Occipital lobe (tissue), 2 donors: ENCODE results near the gene PITPNC1. TPM values are rescaled to one million over a fixed set of nuclear protein-coding genes. Genes with fewer than 3 reads are reported as not detected.
"Not testable (repeated sequence)": the region's sequence is repeated elsewhere in the genome, so short reads cannot be mapped to it uniquely, and the experiment has no call there.

Source experiments
- DNase-seq: peaks from one replicate; lab custom pipeline; 2025; lab: John Stamatoyannopoulos, UW
- total RNA-seq: library from RNA; depleted of rRNA; stranded (reverse); fragments of >200 nt; gene quantifications from one replicate; pipeline ENCODE4 v1.2.3, GENCODE V29; 2014

PITPNC1 gene
- total RNA-seq, 1 donor from 2014 or later: 60.8 TPM

DNA sequence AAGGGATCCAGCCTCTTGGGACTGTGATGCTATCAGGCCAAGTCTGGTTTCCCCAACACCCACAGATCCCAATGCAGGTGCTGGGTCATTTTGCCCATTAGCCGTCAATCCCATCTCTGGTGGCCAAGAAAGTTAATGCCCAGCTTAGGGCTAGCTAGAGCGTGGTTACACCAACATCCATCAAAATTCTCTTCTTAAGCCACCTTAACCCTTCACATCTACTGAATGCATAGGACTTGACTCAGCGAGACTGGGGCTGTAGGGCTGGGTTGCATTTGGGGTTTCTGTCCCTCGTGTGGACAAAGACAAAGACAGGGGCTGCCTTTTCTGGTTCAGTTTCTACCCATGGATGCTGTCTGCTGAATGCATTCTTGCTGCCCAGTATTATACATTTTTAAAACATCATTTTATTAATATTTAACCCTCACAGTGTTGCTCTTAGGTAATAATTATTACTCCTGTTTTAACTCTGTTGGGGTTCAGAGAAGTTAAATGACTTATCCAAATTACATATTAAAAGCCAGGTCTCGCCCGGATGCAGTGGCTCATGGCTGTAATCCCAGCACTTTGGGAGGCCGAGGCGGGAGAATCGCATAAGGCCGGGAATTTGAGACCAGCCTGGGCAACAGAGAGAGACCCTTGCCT, 199.5 kb downstream of the PITPNC1 start:
- no peak for DNase-seq

DNA sequence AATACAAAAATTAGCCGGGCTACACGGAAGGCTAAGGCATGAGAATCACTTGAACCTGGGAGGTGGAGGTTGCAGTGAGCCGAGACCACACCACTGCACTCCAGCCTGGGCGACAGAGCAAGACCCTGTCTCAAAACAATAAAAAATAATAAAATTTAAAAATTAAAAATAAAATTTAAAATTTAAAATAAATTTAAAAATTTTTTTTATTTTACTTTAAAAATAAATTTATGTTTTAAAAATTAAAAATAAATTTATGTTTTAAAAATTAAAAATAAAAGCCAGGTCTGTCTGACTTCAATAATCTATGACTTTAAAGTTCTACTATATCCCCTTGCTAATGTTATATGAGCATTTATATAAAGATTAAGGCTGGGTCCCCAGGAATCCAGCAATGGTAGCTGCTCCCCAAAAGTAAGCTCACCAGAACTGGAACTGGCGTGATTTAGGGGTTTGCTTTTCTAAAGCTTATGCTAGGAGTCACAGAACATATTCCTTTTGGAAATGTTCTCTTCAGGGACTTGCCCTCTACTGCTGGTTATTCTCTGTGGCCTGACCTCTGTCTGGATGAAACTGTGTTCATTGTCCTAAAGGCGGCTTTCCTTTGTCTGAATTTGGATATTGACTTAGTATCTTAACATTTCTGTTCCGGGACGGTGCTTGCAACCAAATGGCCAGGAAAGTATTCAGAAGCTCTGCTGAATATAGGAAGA, 200.5 kb downstream of the PITPNC1 start:
- DNase-seq: no peak

- DNase-seq: no peak
Observed at GRCh38 chr17:67578142-67578457, 201.0 kb downstream of the PITPNC1 start.

DNA sequence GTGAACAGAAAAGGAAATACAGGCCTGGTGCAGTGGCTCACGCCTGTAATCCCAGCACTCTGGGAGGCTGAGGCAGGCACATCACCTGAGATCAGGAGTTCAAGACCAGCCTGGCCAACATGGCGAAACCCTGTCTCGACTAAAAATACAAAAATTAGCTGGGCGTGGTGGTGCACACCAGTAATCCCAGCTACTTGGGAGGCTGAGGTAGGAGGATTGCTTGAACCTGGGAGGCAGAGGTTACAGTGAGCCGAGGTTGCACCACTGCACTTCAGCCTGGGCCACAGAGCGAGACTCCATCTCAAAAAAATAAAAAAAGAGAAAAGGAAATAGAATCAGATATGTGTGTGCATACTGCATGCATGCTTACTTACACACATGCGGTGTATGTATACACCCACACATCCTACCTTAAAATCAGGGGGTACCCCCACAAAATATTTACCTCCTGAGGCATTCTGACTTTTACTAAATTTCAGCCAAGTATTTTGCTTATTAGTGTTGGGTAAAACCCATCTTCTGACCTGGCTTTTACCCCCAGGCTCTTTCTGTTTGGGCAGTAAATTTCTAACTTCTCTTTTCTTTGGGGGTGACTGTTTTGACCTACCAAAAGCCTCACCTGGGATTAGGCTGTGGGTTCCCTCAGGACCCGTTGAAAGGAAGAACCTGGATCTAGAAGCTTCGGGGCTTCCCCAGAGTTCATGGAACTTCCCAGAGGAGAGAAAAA, 201.8 kb downstream of the PITPNC1 start:
- not testable (repeated sequence) for DNase-seq

- no peak for DNase-seq
Observed at GRCh38 chr17:67582673-67583081, 205.6 kb downstream of the PITPNC1 start.

GRCh38 chr17:67585077-67585602, 208.1 kb downstream of the PITPNC1 start:
- no peak for DNase-seq

DNA sequence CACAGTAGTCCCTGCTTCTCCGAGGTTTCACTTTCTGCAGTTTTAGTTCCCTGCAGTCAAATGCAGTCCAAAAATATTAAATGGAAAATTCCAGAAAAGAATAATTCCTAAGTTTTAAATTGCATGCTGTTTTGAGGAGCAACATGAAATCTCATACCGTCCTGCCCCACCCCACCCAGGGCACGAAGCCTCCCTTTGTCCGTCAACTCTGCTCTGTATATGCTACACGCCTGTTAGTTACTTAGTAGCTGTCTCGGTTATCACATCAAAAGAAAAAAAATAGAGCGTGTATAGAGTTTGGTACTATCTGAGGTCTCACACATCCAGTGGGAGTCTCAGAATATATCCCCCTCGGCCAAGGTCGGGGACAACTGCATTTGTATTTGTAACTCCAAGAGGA, 211.2 kb downstream of the PITPNC1 start:
- DNase-seq: no peak

DNA sequence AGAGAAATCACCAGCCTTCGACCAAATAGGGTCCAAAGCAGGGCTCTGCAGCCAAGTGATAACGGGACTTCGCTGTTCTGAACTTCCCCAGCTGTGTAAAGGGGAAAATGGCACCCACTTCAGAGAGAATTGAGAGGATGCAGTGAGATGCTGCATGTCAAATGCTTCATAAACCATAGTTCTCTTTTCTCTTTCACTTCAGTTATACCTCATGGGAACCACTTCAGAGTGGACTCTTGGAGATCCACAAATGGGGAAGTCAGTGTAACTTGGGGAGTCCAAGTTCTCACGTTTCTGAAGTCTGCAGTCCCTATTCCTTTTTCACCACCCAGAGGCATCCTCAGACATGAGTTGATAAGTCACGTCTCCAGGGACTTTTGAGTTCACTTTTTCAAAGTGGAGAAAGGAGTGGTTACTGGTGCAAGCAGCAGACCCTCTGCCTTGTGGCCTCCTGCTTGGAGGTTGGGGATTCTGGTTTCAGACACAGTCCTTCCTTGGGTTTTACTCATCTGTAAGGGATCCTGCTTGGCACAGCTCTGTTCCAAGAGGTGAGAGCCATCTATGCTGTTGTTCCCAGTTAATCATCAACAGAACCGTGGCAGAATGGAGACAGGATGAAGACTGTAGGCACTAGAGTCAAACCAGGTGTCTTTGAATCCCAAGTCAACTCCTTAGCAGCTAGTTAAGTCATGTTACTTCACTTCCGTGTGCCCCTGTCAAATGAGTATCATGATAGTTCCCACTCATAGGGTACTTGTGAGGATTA, 217.2 kb downstream of the PITPNC1 start:
- DNase-seq: no peak

GRCh38 chr17:67600408-67600807, 223.3 kb downstream of the PITPNC1 start:
- DNase-seq: no peak

DNA sequence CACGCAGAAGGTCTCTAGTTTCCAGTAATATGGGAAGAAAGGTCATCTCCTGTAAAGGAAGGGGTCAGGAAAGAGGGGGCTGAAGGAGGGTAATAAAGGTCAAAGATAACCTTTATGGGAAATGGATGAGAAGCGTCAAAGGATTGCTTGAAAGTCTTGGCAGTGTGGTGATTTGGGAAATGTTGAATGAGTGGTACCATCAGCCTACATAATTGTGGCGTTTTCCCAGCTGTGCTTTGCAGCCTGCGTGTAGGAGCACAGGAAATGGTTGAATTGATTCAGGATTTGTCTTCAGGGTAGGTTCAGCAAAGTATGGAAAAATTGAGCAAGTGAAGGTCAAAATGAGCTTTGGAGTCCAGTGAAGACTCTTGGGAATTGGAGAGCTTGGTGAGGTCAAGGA, 224.8 kb downstream of the PITPNC1 start:
- no peak for DNase-seq

- no peak for DNase-seq
Observed at GRCh38 chr17:67602444-67602843, 225.4 kb downstream of the PITPNC1 start.

- no peak for DNase-seq
Observed at GRCh38 chr17:67602974-67603373, 225.9 kb downstream of the PITPNC1 start.

DNA sequence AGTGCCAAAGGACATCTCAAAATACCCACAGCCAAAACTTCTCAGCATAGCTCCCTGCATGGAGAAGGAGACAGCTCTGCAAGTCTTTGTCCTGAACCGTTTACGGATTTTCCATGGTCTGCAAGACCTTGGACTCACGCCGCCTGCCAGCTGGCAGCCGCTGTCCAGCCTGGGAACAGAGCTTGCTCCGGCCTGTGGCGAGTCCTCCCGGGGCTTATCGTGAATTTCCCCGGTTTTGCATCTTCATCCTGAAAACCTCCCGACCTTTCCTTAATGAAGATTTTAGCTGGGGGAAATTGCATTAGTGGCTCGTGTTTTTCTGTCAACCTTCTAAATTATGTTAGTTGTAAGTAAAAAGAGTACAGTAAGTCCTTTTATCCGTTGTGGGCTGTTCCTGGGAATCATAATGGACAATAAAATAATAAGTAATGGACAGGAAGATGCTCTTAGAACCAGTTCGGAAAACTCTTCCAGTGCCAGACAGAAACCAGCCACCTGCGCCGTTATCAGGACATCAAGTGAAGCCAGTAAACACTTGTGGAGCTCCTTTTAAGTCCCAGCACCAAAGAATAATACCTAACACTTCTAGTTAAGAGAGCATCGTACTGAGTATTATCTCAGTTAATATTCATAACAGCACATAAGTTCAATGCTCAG, 228.3 kb downstream of the PITPNC1 start:
- no peak for DNase-seq

- DNase-seq: no peak
Observed at GRCh38 chr17:67606471-67606870, 229.4 kb downstream of the PITPNC1 start.

GRCh38 chr17:67606896-67607604, 230.0 kb downstream of the PITPNC1 start:
- DNase-seq: no peak

GRCh38 chr17:67610061-67610460, 233.0 kb downstream of the PITPNC1 start:
- no peak for DNase-seq

DNA sequence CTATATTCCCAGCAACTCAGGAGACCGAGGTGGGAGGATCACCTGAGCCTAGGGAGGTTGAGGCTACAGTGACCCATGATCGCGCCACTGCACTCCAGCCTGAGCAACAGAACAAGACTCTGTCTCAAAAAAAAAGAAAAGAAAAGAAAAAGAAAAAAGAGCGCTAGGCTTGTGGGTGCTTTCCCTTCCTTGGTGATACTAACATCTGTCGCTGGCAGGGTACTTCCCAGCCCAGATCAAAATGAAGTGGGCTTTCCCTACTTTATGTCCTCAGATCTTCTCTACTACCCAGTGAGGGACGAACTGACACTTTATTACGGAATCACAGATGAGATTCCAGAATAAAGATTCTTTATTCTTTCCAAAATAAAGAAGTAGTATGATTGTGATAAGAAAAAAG, 236.9 kb downstream of the PITPNC1 start:
- DNase-seq: no peak

DNA sequence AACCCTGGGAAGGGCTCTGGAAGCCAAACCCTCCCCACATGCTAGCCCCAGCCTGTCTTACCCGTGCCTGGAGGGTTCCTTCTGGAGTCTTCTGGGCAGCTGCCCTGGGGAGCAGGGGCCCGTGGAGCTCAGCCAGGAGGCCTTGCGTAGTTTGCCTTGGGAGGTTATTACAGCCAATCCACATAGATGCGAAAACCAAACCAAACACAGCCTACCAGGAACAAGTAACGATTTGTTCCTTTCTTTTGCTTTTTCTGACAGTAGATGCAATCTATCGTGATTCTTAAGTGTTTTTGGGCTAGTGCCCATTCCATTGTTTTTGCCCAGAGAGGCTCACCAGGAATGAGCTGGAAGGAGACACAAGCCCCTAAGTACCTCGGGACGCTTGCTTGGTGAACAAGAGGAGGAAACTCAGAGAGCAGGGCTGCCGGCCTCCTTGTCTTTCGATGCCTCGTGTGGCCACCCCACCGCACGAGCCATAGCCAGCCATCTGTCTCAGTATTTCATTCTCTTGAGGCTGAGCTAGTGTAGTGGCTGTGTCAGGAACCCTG, 238.0 kb downstream of the PITPNC1 start:
- no peak for DNase-seq

- no peak for DNase-seq
Observed at GRCh38 chr17:67615736-67616135, 238.7 kb downstream of the PITPNC1 start.

DNA sequence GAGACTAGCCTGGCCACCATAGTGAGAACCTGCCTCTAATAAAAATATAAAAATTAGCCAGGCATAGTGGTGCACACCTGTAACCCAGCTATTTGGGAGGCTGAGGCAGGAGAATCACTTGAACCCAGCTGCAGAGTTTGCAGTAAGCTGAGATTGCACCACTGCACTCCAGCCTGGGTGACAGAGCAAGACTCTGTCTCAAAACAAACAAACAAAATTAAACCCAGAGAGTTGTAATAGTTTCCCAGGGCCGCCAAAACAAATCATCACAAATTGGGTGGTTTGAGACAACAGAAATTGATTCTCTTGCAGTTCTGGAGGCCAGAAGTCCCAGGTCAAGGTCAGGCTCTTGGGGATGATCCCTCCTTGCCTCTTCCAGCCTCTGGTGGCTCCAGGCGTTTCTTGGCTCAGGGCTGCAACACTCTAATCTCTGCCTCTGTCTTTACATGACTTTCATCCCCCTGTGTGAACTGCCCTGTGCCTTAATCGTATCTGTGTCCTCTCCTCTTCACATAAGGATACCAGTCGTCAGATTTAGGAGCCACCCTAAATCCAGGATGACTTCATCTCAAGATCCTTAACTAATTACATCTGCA, 240.3 kb downstream of the PITPNC1 start:
- DNase-seq: no peak
